Ovary (tissue), 9 donors: ENCODE results near the gene SORT1. TPM values are rescaled to one million over a fixed set of nuclear protein-coding genes. Genes with fewer than 3 reads are reported as not detected.

Source experiments
- DNase-seq, 5 donors: peaks; one replicate each; pipeline ENCODE4 v3.0.0-alpha.2; 2019 to 2020
- H3K27ac ChIP-seq, 2 donors: fragments of 200-600 bp; one replicate each; pipeline versions ENCODE4 v1.5.1 to v1.8.0; 2019 to 2022
- H3K27me3 ChIP-seq: fragments of 200-600 bp; one replicate; pipeline ENCODE4 v1.8.0; 2022
- H3K36me3 ChIP-seq: fragments of 200-600 bp; sonication (generic); one replicate; pipeline ENCODE4 v1.5.1; 2019
- H3K4me1 ChIP-seq: one replicate; pipeline ENCODE4 v1.8.1; 2013; ENCODE audit warnings: mild to moderate bottlenecking, moderate library complexity; ENCODE audit not compliant: insufficient read depth
- H3K4me3 ChIP-seq: fragments of 200-600 bp; sonication (generic); one replicate; pipeline ENCODE4 v1.5.1; 2017
- H3K9me3 ChIP-seq, 2 donors: fragments of 200-600 bp in 1 of 2; sonication (generic) in 1 of 2; one replicate each; pipeline versions ENCODE4 v1.5.1 to v1.8.1; 2013 to 2019; ENCODE audit warnings: mild to moderate bottlenecking in 1 of 2, moderate library complexity in 1 of 2
- EP300 ChIP-seq: sonication (generic); formaldehyde crosslinking; IDR thresholded peaks from one replicate; pipeline ENCODE4 v1.6.1; 2017; ENCODE audit warnings: antibody characterized with exemption
- POLR2A ChIP-seq: fragments of 450-650 bp; IDR thresholded peaks from one replicate; pipeline ENCODE4 v1.6.1; 2017; ENCODE audit warnings: antibody characterized with exemption, mild to moderate bottlenecking, moderate library complexity
- WGBS, 3 donors: extraction: QIAGEN DNeasy Blood & Tissue Kit in 1 of 3; methylation state at CpG; one replicate each; pipeline versions ENCODE4 v1.1.5 to v1.1.7; 2013 to 2017; 5-methylcytosine and 5-hydroxymethylcytosine counted together
- intact Hi-C, 4 donors: fragments of 100-400 bp; cut with DNase I; formaldehyde crosslinking; loops; one replicate each; pipeline versions ENCODE4 v1.11.0 to v1.15.1; 2022 to 2023
- polyA plus RNA-seq, 2 donors: library from polyadenylated mRNA; stranded (reverse); fragments of 200-250 nt in 1 of 2; fragments of 350-450 nt in 1 of 2; fragmentation: Illumina TruSeq in 1 of 2; extraction: RNeasy Lipid Tissue Mini Kit (QIAGEN cat#74804) in 1 of 2; gene quantifications; one replicate each; pipeline ENCODE4 v1.2.3, GENCODE V29; 2013 to 2014
- total RNA-seq, 7 donors: library from RNA; depleted of rRNA in 2 of 7; stranded (reverse); fragments of >200 nt in 2 of 7; fragmentation: NEBNext Ultra II Directional in 3 of 7; extraction: Animal tissue kit (Norgen Biotek cat#: 25700) in 3 of 7; gene quantifications; one replicate each; pipeline versions ENCODE4 v1.1.0 to v1.2.4, GENCODE V29; 2016 to 2023
- TF ChIP-seq, protein P1 (sequence below), 3 donors: fragments of 450-650 bp in 2 of 3; fragments of 200-600 bp in 1 of 3; IDR thresholded peaks; one replicate each; pipeline versions ENCODE4 v1.5.1 to v1.8.0; 2016 to 2022; ENCODE audit warnings: antibody characterized with exemption in 3 of 3, mild to moderate bottlenecking in 1 of 3
- donor health status: DM: no; HTN: no; CAD: no; lungs with moderate emphysema.
- donor health status: DM: no; HTN: no; CAD: no.
- donor health status: Bipolar disorder and iron deficiency.
- donor health status: DM: yes; HTN: yes; CAD: no.
- donor health status: DM: no; HTN: no; CAD: no.
- donor health status: DM: yes; HTN: yes; CAD: no.

The SORT1 gene
- total and polyA plus RNA-seq, 9 donors, result 4.3 to 37.0 (median 16.0) TPM

DNA sequence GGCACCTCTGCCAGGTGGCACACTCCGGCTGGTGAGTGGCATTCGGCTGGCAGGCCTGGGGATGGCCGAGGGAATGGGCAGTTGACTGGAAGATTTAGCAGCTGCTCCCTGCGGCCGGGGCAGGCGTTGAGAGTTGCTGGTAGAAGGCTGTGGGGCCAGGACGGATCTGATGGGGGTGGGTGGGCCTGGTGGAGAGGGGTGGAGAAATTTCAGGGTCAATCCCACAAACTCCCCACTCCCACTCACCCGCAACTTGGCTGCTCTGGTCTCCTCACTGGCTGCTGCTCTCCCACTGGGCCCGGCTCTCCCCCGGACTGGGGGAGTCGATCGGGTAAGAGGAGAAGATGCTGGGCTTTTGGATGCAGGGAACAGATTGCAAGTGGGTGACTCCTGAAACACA lies 116.9 kb downstream of the SORT1 start:
- Histone ChIP-seq H3K36me3 (no peaks in the 10 kb centered on the region), H3K4me3 (no peak overlapping the region), H3K9me3 (no peaks in the 10 kb centered on the region), H3K27me3 (no peaks in the 10 kb centered on the region), H3K4me1 (peaks cover 2% of the 10 kb centered on the region), H3K27ac (no peak overlapping the region)
- TF ChIP-seq, protein P1, sequence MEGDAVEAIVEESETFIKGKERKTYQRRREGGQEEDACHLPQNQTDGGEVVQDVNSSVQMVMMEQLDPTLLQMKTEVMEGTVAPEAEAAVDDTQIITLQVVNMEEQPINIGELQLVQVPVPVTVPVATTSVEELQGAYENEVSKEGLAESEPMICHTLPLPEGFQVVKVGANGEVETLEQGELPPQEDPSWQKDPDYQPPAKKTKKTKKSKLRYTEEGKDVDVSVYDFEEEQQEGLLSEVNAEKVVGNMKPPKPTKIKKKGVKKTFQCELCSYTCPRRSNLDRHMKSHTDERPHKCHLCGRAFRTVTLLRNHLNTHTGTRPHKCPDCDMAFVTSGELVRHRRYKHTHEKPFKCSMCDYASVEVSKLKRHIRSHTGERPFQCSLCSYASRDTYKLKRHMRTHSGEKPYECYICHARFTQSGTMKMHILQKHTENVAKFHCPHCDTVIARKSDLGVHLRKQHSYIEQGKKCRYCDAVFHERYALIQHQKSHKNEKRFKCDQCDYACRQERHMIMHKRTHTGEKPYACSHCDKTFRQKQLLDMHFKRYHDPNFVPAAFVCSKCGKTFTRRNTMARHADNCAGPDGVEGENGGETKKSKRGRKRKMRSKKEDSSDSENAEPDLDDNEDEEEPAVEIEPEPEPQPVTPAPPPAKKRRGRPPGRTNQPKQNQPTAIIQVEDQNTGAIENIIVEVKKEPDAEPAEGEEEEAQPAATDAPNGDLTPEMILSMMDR (IDR thresholded peaks at IDR 0.05), result no peak
- no peak for TF ChIP-seq POLR2A
- no peak for TF ChIP-seq EP300
- WGBS, 3 donors, result 76 to 83% (median 79%) methylated on average over 12 of the region's 12 CpGs
- intact Hi-C loops, result loop anchor here in 2 of 4 donors (5.0 to 10.0 kb wide), 3 partner anchors 66 to 406 kb away; partner anchors contain the start of genes GPSM2 (in 1 of the 2), SARS1 (in 1 of the 2) and SORT1 (in 1 of the 2)
- DNase-seq, result no peak

- H3K9me3 ChIP-seq, result no peaks in the 10 kb centered on the region
- DNase-seq, result no peak
- H3K27ac ChIP-seq, result no peak overlapping the region
- 49 to 67% (median 61%) methylated on average over 5 of the region's 5 CpGs for whole genome bisulfite sequencing, 3 donors
- intact Hi-C loops, result loop anchor here in 3 of 4 donors (2.0 to 10.0 kb wide), 4 partner anchors 65 to 405 kb away; partner anchors contain the start of genes GPSM2 (in 1 of the 3), SARS1 (in 1 of the 3) and SORT1 (in 1 of the 3)
- H3K36me3 ChIP-seq, result no peaks in the 10 kb centered on the region
- peaks cover 2% of the 10 kb centered on the region for H3K4me1 ChIP-seq
- H3K27me3 ChIP-seq, result no peaks in the 10 kb centered on the region
- no peak overlapping the region for H3K4me3 ChIP-seq
- TF ChIP-seq POLR2A, result no peak
- TF ChIP-seq EP300, result no peak
- TF ChIP-seq, protein P1 (IDR thresholded peaks at IDR 0.05), result no peak
These were observed 118.0 kb downstream of the SORT1 start for GRCh38 chr1:109279615-109280278.

DNA sequence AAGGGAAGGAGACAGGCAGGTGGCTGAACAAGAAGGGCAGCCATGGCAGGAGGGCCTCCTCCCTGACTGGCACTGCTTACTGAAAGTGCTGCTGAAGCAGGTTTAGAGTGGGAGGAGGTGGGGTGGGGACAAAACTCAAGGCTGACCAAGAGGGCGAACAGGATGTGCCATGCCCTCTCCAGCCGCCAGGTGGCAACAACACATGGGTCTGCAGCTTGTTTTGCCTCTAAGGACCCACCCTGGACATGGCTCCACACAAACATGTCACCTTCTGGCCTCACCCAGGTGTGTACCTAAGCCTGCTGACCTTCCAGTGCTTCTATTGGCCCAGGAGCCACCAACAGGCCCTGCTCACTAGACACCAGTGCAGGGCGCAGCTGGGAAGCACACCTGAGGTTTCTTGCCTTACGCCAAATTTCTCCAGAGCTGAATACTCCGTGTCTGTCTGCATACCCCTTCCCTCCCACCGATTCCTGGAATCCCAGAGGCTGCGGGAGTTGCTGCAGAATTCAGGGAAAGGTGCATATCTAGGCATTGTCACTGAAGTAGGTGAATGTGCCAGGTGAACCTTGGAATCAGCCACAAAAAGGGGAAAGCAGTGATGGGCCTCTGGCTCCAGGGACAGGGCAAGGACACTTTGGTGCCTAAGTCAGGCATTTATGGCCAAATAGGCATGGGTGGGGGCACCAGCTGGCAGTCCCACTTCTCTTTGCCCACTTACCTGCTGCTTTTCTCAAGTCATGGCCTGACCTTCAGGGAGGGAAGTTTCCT lies 120.1 kb downstream of the SORT1 start:
- 67 to 71% (median 68%) methylated on average over 7 of the region's 7 CpGs for WGBS, 3 donors
- intact Hi-C loops, result loop anchor here in 1 of 4 donors (2.0 kb wide), 1 partner anchor 121 kb away; no protein-coding TSS in a partner anchor
- H3K4me1 ChIP-seq, result peaks cover 2% of the 10 kb centered on the region
- no peaks in the 10 kb centered on the region for H3K9me3 ChIP-seq
- H3K4me3 ChIP-seq, result no peak overlapping the region
- TF ChIP-seq EP300 (no peak), POLR2A (no peak)
- TF ChIP-seq, protein P1 (IDR thresholded peaks at IDR 0.05), result peak; percentile 31 to 73 (median 65)
- H3K27me3 ChIP-seq, result no peaks in the 10 kb centered on the region
- DNase-seq, result peak; percentile 33 to 78 (median 67)
- no peaks in the 10 kb centered on the region for H3K36me3 ChIP-seq
- no peak overlapping the region for H3K27ac ChIP-seq

- Histone ChIP-seq H3K4me3 (no peak overlapping the region), H3K4me1 (no peaks in the 10 kb centered on the region), H3K27ac (no peak overlapping the region), H3K36me3 (no peaks in the 10 kb centered on the region), H3K27me3 (no peaks in the 10 kb centered on the region), H3K9me3 (no peaks in the 10 kb centered on the region)
- intact Hi-C loops, result no loop called here
- TF ChIP-seq POLR2A (no peak), EP300 (no peak)
- TF ChIP-seq, protein P1 (IDR thresholded peaks at IDR 0.05), result no peak
- no peak for DNase-seq
- 58 to 76% (median 65%) methylated on average over 9 of the region's 9 CpGs for WGBS, 3 donors
These were observed 121.9 kb downstream of the SORT1 start for GRCh38 chr1:109275706-109276345.
